GM12878 (cell line): ENCODE results near the gene CR1L.
"Not testable (repeated sequence)": the region's sequence is repeated elsewhere in the genome, so short reads cannot be mapped to it uniquely, and the experiment has no call there.

Source experiments
- CREM ChIP-seq: IDR thresholded peaks from 2 replicates; pipeline ENCODE4 v1.6.1; 2014; ENCODE audit warnings: antibody characterized with exemption, low read depth
- HCFC1 ChIP-seq: fragments of 150-350 bp; IDR thresholded peaks from 2 replicates; pipeline ENCODE4 v1.6.1; 2014; ENCODE audit warnings: low read length
- IRF4 ChIP-seq: IDR thresholded peaks from 2 replicates; pipeline ENCODE4 v1.6.1; 2011; ENCODE audit warnings: low read depth, low read length
- PAX5 ChIP-seq: IDR thresholded peaks from 2 replicates; pipeline ENCODE4 v1.6.1; 2011; ENCODE audit warnings: low read depth, low read length, borderline replicate concordance
- POLR2A ChIP-seq: IDR thresholded peaks from 2 replicates; pipeline ENCODE4 v1.6.1; 2011; ENCODE audit warnings: low read depth, mild to moderate bottlenecking, low read length
- SP1 ChIP-seq: IDR thresholded peaks from one replicate; pipeline ENCODE4 v1.6.1; 2011; ENCODE audit warnings: low read depth, low read length
- SREBF2 ChIP-seq: IDR thresholded peaks from 2 replicates; pipeline ENCODE4 v1.6.1; 2012; ENCODE audit warnings: mild to moderate bottlenecking, low read length
- TAF1 ChIP-seq: IDR thresholded peaks from 2 replicates; pipeline ENCODE4 v1.6.1; 2011; ENCODE audit warnings: mild to moderate bottlenecking, low read depth, low read length, borderline replicate concordance
- TF ChIP-seq, protein P1 (sequence below): fragments of 450-650 bp; IDR thresholded peaks from 2 replicates; pipeline ENCODE4 v1.6.1; 2017; ENCODE audit warnings: antibody characterized with exemption, mild to moderate bottlenecking, moderate library complexity
- TF ChIP-seq, protein P2 (sequence below), 3 experiments: IDR thresholded peaks in 2 of 3; conservative IDR thresholded peaks in 1 of 3; 2 replicates each; pipeline ENCODE4 v1.5.1; 2011; ENCODE audit warnings: low read depth in 3 of 3, low read length in 3 of 3, mild to moderate bottlenecking in 3 of 3, control low read depth in 2 of 3, moderate library complexity in 2 of 3, inconsistent platforms in 1 of 3, mixed read lengths in 1 of 3; ENCODE audit not compliant: control insufficient read depth in 2 of 3, insufficient read depth in 1 of 3; ENCODE audit errors: extremely low read depth in 1 of 3

DNA sequence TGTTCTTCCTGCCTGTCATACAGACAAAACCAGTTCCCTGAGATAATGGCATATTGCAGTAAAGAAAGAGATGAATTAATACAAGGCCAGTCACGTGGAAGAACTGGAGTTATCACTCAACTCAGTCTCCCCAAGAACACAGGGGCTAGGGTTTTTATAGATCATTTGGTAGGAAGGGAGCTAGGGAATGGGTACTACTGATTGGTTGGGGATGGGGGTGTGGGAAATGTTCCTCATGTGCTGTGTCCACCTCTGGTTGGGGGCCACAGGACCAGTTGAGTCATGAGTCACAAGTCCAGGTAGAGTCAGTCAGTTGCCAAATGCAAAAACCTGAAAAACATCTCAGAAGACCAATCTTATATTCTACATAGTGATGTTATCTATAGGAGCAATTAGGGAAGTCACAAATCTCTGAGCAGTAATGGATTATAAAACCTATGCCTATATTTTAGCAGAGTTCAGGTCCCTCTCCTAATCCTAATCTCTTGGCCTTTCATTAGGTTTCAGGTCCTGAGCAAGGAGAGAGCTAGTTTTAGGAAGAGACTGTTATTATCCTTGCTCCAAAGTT is 19.3 kb upstream of the CR1L start:
- TF ChIP-seq, protein P1, sequence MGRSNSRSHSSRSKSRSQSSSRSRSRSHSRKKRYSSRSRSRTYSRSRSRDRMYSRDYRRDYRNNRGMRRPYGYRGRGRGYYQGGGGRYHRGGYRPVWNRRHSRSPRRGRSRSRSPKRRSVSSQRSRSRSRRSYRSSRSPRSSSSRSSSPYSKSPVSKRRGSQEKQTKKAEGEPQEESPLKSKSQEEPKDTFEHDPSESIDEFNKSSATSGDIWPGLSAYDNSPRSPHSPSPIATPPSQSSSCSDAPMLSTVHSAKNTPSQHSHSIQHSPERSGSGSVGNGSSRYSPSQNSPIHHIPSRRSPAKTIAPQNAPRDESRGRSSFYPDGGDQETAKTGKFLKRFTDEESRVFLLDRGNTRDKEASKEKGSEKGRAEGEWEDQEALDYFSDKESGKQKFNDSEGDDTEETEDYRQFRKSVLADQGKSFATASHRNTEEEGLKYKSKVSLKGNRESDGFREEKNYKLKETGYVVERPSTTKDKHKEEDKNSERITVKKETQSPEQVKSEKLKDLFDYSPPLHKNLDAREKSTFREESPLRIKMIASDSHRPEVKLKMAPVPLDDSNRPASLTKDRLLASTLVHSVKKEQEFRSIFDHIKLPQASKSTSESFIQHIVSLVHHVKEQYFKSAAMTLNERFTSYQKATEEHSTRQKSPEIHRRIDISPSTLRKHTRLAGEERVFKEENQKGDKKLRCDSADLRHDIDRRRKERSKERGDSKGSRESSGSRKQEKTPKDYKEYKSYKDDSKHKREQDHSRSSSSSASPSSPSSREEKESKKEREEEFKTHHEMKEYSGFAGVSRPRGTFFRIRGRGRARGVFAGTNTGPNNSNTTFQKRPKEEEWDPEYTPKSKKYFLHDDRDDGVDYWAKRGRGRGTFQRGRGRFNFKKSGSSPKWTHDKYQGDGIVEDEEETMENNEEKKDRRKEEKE = not testable (repeated sequence)
- not testable (repeated sequence) for TF ChIP-seq HCFC1, IRF4, SREBF2, PAX5, POLR2A, SP1, TAF1, CREM
- TF ChIP-seq, protein P2, sequence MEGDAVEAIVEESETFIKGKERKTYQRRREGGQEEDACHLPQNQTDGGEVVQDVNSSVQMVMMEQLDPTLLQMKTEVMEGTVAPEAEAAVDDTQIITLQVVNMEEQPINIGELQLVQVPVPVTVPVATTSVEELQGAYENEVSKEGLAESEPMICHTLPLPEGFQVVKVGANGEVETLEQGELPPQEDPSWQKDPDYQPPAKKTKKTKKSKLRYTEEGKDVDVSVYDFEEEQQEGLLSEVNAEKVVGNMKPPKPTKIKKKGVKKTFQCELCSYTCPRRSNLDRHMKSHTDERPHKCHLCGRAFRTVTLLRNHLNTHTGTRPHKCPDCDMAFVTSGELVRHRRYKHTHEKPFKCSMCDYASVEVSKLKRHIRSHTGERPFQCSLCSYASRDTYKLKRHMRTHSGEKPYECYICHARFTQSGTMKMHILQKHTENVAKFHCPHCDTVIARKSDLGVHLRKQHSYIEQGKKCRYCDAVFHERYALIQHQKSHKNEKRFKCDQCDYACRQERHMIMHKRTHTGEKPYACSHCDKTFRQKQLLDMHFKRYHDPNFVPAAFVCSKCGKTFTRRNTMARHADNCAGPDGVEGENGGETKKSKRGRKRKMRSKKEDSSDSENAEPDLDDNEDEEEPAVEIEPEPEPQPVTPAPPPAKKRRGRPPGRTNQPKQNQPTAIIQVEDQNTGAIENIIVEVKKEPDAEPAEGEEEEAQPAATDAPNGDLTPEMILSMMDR (IDR thresholded peaks at IDR 0.05 in 2 of 3, conservative IDR thresholded peaks at IDR 0.05 in 1 of 3; ENCODE audit: control insufficient read depth in 2 of 3, extremely low read depth in 1 of 3, insufficient read depth in 1 of 3, low read depth in 3 of 3, low read length in 3 of 3) = not testable (repeated sequence)
